ENCODE measurements around the gene SAG. TPM values are rescaled to one million over a fixed set of nuclear protein-coding genes. Genes with fewer than 3 reads are reported as not detected.

SAG gene
- total RNA-seq, 4 donors from 2014 or later: not detected

GRCh38 chr2:233265899-233266431 lies 41.7 kb upstream of the SAG start:
- Histone ChIP-seq H3K36me3 (peaks cover 66 to 100% (median 92%) of the 10 kb centered on the region in 4 donors), H3K27me3 (no peaks in the 10 kb centered on the region), H3K9me3 (no peaks in the 10 kb centered on the region), H3K4me1 (no peaks in the 10 kb centered on the region), H3K4me3 (no peak overlapping the region), H3K27ac (replicated peaks in 1 of 4) (no peak overlapping the region)
- WGBS: 97% methylated on average over 10 of the region's 10 CpGs
- intact Hi-C loops (cut with DNase I): no loop called here
- no peak for DNase-seq (ENCODE audit: extremely low spot score)
- no peak for TF ChIP-seq POLR2AphosphoS5 (IDR thresholded peaks at IDR 0.05)
- TF ChIP-seq EP300 (IDR thresholded peaks at IDR 0.05): no peak
- TF ChIP-seq, protein P1, sequence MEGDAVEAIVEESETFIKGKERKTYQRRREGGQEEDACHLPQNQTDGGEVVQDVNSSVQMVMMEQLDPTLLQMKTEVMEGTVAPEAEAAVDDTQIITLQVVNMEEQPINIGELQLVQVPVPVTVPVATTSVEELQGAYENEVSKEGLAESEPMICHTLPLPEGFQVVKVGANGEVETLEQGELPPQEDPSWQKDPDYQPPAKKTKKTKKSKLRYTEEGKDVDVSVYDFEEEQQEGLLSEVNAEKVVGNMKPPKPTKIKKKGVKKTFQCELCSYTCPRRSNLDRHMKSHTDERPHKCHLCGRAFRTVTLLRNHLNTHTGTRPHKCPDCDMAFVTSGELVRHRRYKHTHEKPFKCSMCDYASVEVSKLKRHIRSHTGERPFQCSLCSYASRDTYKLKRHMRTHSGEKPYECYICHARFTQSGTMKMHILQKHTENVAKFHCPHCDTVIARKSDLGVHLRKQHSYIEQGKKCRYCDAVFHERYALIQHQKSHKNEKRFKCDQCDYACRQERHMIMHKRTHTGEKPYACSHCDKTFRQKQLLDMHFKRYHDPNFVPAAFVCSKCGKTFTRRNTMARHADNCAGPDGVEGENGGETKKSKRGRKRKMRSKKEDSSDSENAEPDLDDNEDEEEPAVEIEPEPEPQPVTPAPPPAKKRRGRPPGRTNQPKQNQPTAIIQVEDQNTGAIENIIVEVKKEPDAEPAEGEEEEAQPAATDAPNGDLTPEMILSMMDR (IDR thresholded peaks at IDR 0.05): no peak
- no peak for TF ChIP-seq POLR2A (IDR thresholded peaks at IDR 0.05; ENCODE audit: low read depth)

GRCh38 chr2:233266481-233266880 lies 41.1 kb upstream of the SAG start:
- 90% methylated on average over 4 of the region's 4 CpGs for WGBS
- no peak for DNase-seq (ENCODE audit: extremely low spot score)
- no peaks in the 10 kb centered on the region for H3K9me3 ChIP-seq
- peaks cover 66 to 100% (median 95%) of the 10 kb centered on the region in 4 donors for H3K36me3 ChIP-seq
- TF ChIP-seq, protein P1 (IDR thresholded peaks at IDR 0.05): no peak
- no peak for TF ChIP-seq POLR2A (IDR thresholded peaks at IDR 0.05; ENCODE audit: low read depth)
- no peak for TF ChIP-seq POLR2AphosphoS5 (IDR thresholded peaks at IDR 0.05)
- TF ChIP-seq EP300 (IDR thresholded peaks at IDR 0.05): no peak
- intact Hi-C loops (cut with DNase I): no loop called here
- no peaks in the 10 kb centered on the region for H3K27me3 ChIP-seq
- H3K4me1 ChIP-seq: no peaks in the 10 kb centered on the region
- H3K4me3 ChIP-seq: no peak overlapping the region
- H3K27ac ChIP-seq (replicated peaks in 1 of 4): no peak overlapping the region

DNA sequence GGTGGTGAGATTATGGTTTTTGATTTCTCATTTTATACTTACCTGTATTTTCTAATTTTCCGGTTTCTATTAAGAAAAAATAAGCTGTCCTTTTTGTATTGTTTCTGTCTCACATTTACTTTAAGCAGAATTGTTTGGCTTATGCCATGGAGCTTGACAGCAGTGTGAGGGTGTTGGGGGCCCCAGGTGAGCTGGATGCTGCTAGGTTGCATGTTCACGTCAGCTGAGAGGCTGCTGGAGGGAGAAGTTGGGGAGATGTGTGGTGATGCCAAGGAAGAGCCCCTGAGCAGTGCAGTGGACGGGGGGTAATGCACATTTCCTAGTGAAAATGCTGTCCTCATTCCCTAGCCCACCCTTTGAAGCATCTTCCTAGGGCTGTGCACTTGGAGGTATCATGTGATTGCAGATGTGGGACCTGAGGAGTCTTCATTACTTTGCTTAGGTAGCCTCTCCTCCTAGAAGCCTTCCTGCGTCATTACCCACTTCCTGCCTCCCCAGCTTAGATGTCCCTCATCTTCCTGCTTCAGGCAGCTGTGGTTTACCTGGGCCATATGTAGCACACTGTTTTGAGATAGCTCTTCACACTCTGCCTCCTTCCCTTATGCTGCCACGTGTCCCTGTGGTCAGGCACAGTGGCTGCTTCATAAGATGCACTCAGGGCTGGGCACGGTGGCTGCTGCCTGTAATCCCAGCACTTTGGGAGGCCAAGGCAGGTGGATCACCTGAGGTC lies 39.9 kb upstream of the SAG start:
- Histone ChIP-seq H3K9me3 (no peaks in the 10 kb centered on the region), H3K4me3 (no peak overlapping the region), H3K4me1 (no peaks in the 10 kb centered on the region), H3K27ac (replicated peaks in 1 of 4) (no peak overlapping the region), H3K36me3 (peaks cover 55 to 100% (median 93%) of the 10 kb centered on the region in 4 donors), H3K27me3 (no peaks in the 10 kb centered on the region)
- 92% methylated on average over 6 of the region's 6 CpGs for WGBS
- intact Hi-C loops (cut with DNase I): no loop called here
- DNase-seq (ENCODE audit: extremely low spot score): no peak
- TF ChIP-seq EP300 (IDR thresholded peaks at IDR 0.05): no peak

DNA sequence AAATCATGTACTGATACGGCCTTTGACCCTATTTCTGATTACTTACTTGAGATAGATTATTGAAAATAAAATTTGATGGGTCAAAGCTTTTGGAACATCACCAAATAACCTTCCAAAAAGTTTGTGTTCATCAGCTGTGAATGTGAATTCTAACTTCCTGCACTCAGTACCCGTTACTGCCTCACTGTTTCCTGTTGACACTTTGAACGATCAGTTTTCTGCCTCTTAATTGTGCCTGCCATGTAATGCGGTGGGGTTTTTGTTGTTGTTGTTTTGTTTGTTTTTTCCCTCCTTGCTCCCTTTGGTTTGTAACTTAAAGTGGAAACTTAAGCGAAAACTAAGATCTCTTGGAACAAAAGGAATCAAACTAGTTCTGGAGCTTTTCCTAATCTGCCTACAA lies 37.2 kb upstream of the SAG start:
- Histone ChIP-seq H3K4me3 (no peak overlapping the region), H3K27ac (replicated peaks in 1 of 4) (no peak overlapping the region), H3K36me3 (peaks cover 55 to 100% (median 93%) of the 10 kb centered on the region in 4 donors), H3K4me1 (no peaks in the 10 kb centered on the region), H3K27me3 (no peaks in the 10 kb centered on the region), H3K9me3 (no peaks in the 10 kb centered on the region)
- TF ChIP-seq POLR2AphosphoS5 (IDR thresholded peaks at IDR 0.05) (no peak), EP300 (IDR thresholded peaks at IDR 0.05) (no peak), POLR2A (IDR thresholded peaks at IDR 0.05; ENCODE audit: low read depth) (no peak)
- TF ChIP-seq, protein P1 (IDR thresholded peaks at IDR 0.05): no peak
- no peak for DNase-seq (ENCODE audit: extremely low spot score)
- 80% methylated on average over 5 of the region's 5 CpGs for WGBS
- intact Hi-C loops (cut with DNase I): no loop called here

- TF ChIP-seq EP300 (IDR thresholded peaks at IDR 0.05): no peak
- TF ChIP-seq POLR2AphosphoS5 (IDR thresholded peaks at IDR 0.05): no peak
- TF ChIP-seq, protein P1 (IDR thresholded peaks at IDR 0.05): no peak
- no peak for TF ChIP-seq POLR2A (IDR thresholded peaks at IDR 0.05; ENCODE audit: low read depth)
Observed at GRCh38 chr2:233270951-233271350, 36.7 kb upstream of the SAG start.

More at GRCh38 chr2:233270951-233271350, 36.7 kb upstream of the SAG start:
- no peak for DNase-seq (ENCODE audit: extremely low spot score)
- no peaks in the 10 kb centered on the region for H3K27me3 ChIP-seq
- no peaks in the 10 kb centered on the region for H3K9me3 ChIP-seq
- no peaks in the 10 kb centered on the region for H3K4me1 ChIP-seq
- peaks cover 54 to 100% (median 93%) of the 10 kb centered on the region in 4 donors for H3K36me3 ChIP-seq
- H3K4me3 ChIP-seq: no peak overlapping the region
- no peak overlapping the region for H3K27ac ChIP-seq (replicated peaks in 1 of 4)
- WGBS: 95% methylated on average over 4 of the region's 4 CpGs
- intact Hi-C loops (cut with DNase I): no loop called here
